Measurements from ENCODE around the gene POLR3H. TPM values are rescaled to one million over a fixed set of nuclear protein-coding genes. Genes with fewer than 3 reads are reported as not detected.

POLR3H gene
- total RNA-seq, 2 donors from 2014 or later, result 29.9 to 35.4 TPM

Other genes with a start within 250 kb of the POLR3H start
- gene ZC3H7B, start 242.9 kb downstream of the POLR3H start, total RNA-seq, result 10 to 100 TPM; 36.1 to 41.7 TPM
- gene TEF, start 162.5 kb downstream of the POLR3H start, total RNA-seq, result 10 to 100 TPM; 10.5 to 20.5 TPM
- 10 to 100 TPM; 36.8 to 37.0 TPM for gene TOB2, start 97.7 kb downstream of the POLR3H start, total RNA-seq
- gene PHF5A, start 75.8 kb downstream of the POLR3H start, total RNA-seq, result 10 to 100 TPM; 27.5 to 33.5 TPM
- gene ACO2, start 75.4 kb downstream of the POLR3H start, total RNA-seq, result 10 to 100 TPM; 61.4 to 63.8 TPM
- 10 to 100 TPM; 11.5 to 27.0 TPM for gene CSDC2, start 16.5 kb upstream of the POLR3H start, total RNA-seq
- 10 to 100 TPM; 17.9 to 18.8 TPM for gene PMM1, start 45.4 kb upstream of the POLR3H start, total RNA-seq
- gene DESI1, start 76.6 kb upstream of the POLR3H start, total RNA-seq, result 10 to 100 TPM; 22.1 to 22.7 TPM
- gene XRCC6, start 76.8 kb upstream of the POLR3H start, total RNA-seq, result 100 to 1,000 TPM; 145 to 154 TPM
- gene SNU13, start 144.4 kb upstream of the POLR3H start, total RNA-seq, result 100 to 1,000 TPM in 1 of 2 donors, 10 to 100 TPM in 1; 86.2 to 103 TPM
- gene MEI1, start 155.0 kb upstream of the POLR3H start, total RNA-seq, result 1 to 10 TPM; 1.4 to 4.3 TPM

All from posterior vena cava (tissue), 2 donors.